ENCODE results near the gene HBG2. TPM values are rescaled to one million over a fixed set of nuclear protein-coding genes. Genes with fewer than 3 reads are reported as not detected.

HBG2 gene
- total and polyA plus RNA-seq, 9 of the 15 experiments (the other 6 are each of a cell fraction or from before 2014, with no cell fraction given), result 1,626 to 58,619 (median 10,515) TPM

GRCh38 chr11:5275369-5276110 lies 21.0 kb upstream of the HBG2 start (continued):
- TF ChIP-seq, protein P1, sequence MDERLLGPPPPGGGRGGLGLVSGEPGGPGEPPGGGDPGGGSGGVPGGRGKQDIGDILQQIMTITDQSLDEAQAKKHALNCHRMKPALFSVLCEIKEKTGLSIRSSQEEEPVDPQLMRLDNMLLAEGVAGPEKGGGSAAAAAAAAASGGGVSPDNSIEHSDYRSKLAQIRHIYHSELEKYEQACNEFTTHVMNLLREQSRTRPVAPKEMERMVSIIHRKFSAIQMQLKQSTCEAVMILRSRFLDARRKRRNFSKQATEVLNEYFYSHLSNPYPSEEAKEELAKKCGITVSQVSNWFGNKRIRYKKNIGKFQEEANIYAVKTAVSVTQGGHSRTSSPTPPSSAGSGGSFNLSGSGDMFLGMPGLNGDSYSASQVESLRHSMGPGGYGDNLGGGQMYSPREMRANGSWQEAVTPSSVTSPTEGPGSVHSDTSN (CRISPR knock-in tag; IDR thresholded peaks at IDR 0.05; ENCODE audit: low read depth), result no peak
- TF ChIP-seq, protein P1 (tag; conservative IDR thresholded peaks at IDR 0.05; ENCODE audit: low read depth), result peak; percentile 79
- TF ChIP-seq KLF16 (IDR thresholded peaks at IDR 0.05) (peak; percentile 59; the same call in 1 of the 2 replicates), ZNF282 (CRISPR knock-in tag; IDR thresholded peaks at IDR 0.05) (no peak), ZBTB49 (CRISPR knock-in tag; IDR thresholded peaks at IDR 0.05; ENCODE audit: borderline replicate concordance) (no peak), CHCHD3 (CRISPR knock-in tag; IDR thresholded peaks at IDR 0.05) (no peak), ZNF695 (CRISPR knock-in tag; IDR thresholded peaks at IDR 0.05) (no peak), ZEB2 (IDR thresholded peaks at IDR 0.05) (peak; percentile 29; the same call in 1 of the 2 replicates), ARNT (IDR thresholded peaks at IDR 0.05) (0 out of 4 replicates have a peak, but pooled peaks of 1 of the 2 experiments have one; percentile 19), POLR2H (tag; IDR thresholded peaks at IDR 0.05; ENCODE audit: low read depth) (no peak), YY1 (IDR thresholded peaks at IDR 0.05; ENCODE audit: borderline replicate concordance in 1 of 3, control insufficient read depth in 1 of 3, extremely low read depth in 1 of 3, insufficient read depth in 3 of 3, insufficient read length in 1 of 3, insufficient replicate concordance in 2 of 3, low read depth in 1 of 3, low read length in 2 of 3) (no peak), C11orf30 (IDR thresholded peaks at IDR 0.05; ENCODE audit: low read depth) (peak; percentile 21; the same call in 1 of the 2 replicates), ESRRA (IDR thresholded peaks at IDR 0.05; ENCODE audit: borderline replicate concordance, low read depth) (no peak), NR1H2 (CRISPR knock-in tag; IDR thresholded peaks at IDR 0.05) (no peak), ZNF143 (CRISPR knock-in tag; IDR thresholded peaks at IDR 0.05) (no peak), TRIM28 (IDR thresholded peaks at IDR 0.05) (peak; percentile 29), MECOM (CRISPR knock-in tag; IDR thresholded peaks at IDR 0.05) (no peak), NRF1 (conservative IDR thresholded peaks at IDR 0.05 in 1 of 2, IDR thresholded peaks at IDR 0.05 in 1 of 2) (peak; percentile 37 to 38; a peak in 3 of 4 replicates), FOXM1 (IDR thresholded peaks at IDR 0.05; ENCODE audit: low read depth) (peak; percentile 69; the same call in 1 of the 2 replicates), FOXM1 (CRISPR knock-in tag; IDR thresholded peaks at IDR 0.05; ENCODE audit: low read depth) (no peak), BRD4 (IDR thresholded peaks at IDR 0.05) (peak; percentile 63; the same call in 1 of the 2 replicates)
- TF ChIP-seq, protein P2, sequence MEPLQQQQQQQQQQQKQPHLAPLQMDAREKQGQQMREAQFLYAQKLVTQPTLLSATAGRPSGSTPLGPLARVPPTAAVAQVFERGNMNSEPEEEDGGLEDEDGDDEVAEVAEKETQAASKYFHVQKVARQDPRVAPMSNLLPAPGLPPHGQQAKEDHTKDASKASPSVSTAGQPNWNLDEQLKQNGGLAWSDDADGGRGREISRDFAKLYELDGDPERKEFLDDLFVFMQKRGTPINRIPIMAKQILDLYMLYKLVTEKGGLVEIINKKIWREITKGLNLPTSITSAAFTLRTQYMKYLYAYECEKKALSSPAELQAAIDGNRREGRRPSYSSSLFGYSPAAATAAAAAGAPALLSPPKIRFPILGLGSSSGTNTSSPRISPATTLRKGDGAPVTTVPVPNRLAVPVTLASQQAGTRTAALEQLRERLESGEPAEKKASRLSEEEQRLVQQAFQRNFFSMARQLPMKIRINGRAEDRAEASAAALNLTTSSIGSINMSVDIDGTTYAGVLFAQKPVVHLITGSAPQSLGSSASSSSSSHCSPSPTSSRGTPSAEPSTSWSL (CRISPR knock-in tag; IDR thresholded peaks at IDR 0.05; ENCODE audit: borderline replicate concordance), result no peak
